GM21515 (cell line): ENCODE measurements around the gene SPSB4.

ENCODE experiments used
- ATAC-seq: cut with Tn5 transposase; IDR thresholded peaks from one replicate; pipeline ENCODE4 v1.9.1; 2021; ENCODE audit not compliant: unreplicated experiment

Gene SPSB4

DNA sequence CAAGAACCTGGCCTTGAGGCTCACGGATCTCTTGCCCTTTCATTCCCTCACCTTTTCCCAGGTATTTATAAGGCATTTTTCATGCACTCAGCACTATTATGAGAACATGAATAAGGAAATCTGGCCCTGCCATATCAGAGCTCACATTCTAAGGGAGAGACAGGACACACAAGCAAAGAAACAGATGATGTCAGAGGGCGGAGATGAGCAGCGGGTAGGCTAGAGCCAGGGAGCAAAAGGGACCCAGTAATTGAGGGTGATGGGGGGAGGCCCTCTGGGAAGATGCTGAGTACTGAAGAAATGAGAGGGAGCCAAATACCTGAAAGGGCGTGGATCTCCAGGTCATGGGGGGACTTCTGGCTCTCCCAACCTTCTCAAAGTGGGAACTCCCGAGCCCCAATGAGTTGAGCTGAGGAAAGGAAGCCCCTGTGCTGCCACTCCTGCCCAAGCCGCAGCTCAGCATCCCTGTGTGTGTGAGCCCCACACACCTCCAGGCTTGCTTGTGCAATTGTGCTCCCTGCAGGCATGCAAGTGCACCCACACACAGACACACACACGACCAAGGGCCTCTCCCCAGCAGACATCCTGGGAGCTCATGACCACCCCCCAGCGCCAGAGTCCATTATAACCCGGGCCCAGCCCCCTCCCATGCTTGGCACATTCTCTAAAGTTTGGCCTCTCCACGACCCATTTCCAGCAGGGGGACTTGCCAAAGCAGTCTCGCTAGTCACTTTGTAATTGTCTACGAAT is 99.1 kb downstream of the SPSB4 start:
- no peak for ATAC-seq

DNA sequence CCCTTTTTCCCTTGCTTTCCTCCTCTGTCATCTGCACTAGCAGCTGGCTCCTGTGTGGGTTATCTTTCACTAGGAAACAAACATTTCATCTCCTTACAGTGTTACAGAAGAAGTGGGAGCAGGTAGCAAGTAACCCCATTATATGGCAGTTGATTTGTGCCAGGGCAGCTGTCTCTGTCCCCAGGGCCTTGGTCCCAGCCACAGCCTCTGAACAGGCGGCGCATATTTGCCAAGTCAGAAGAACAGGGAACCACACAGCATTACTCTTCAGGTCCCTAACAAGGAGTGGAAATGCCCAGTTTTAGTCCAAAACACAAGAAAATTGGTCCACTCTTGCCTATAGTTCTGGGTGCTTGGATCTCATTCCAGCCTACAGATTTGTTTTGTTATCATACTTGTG is 99.8 kb downstream of the SPSB4 start:
- ATAC-seq: no peak

DNA sequence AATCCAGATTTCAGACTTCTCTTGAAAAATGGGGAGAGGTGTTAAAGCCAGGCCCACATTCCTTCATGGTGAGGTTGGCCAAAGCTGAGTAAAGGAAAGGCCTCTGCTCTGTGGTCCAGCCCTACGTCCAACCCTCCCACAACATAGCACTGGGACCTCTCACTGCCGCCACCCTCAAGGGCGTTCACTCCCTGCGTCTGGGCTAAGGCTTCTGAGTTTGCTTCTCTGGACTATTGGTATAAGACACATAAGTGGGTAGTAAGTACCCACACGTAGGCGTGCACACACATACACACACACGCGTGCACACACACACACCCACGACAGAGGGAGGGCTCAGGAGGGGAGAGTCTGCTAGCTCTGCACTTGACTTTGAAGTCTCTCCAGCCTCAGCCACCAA is 100.3 kb downstream of the SPSB4 start:
- ATAC-seq: no peak

DNA sequence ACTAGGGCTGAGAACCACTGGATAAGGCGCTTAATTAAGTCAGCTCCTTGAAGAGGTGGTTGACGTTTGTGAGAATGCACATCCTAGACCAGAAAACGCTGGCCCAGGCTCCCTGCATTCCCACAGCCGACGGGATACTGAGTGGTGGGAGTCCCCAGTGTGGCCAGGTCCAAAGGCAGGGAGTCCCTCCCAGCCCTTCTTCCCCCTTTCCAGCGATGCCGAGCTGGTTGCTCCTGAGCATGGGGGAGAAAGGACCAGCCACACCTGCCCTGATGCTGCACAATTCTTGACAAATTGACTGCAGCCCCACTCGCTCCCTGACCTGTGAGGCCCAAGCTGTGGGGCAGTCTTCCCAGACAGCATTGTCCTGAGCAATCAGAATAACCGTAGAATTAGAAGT is 101.0 kb downstream of the SPSB4 start:
- no peak for ATAC-seq

DNA sequence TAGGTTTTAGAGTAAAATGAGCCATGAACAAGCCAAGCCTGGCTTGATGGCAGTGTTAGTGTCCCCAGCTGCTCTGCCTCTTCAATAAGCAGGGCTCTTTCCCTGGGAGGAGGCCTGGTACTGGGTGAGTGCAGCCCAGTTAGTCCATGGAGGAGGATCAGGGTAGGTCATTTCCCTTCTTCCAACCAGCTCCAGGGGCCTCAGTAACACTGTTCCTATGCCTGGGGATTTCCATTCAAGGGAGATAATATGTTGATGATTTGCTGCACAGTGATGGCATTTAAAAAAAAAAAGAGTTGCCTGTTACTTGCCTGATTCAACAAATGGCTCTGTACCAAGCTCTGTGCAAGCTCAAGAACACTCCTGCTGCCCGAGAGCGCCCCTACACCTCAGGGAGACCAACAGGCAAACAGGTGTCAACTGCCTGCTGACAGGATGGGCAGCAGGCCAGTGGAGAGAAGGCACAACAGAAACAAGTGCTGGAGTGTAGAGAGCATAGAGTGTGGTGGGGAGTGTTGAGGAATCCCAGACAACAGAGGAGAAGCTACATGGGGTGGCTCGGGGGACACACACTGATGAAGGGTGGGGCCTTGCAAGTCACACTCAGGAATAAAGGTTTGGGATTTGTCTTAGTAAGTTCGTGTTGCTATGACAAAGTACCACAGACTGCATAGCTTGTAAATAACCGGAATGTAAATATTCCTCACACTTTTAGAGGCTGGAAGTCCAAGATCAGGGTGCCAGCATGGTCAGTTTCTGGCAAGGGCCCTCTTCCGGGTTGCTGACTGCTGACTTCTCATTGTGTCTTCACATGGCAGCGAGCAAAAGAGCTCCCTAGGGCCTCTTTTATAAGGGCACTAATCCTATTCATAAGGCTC is 101.9 kb downstream of the SPSB4 start:
- ATAC-seq: no peak

DNA sequence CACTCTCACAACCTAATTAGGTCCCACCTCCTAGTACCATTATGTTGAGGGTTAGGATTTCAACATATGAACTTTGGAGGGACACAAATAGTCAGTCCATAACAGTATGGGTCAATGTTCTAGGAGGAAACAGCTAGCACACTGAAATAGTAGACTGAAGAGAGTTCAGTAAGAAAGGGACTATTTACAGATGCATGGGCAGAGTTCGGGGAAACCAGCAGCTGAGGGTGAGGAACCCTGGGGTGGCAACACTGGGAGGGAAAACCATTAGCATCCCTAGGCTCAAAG is 102.5 kb downstream of the SPSB4 start:
- no peak for ATAC-seq

DNA sequence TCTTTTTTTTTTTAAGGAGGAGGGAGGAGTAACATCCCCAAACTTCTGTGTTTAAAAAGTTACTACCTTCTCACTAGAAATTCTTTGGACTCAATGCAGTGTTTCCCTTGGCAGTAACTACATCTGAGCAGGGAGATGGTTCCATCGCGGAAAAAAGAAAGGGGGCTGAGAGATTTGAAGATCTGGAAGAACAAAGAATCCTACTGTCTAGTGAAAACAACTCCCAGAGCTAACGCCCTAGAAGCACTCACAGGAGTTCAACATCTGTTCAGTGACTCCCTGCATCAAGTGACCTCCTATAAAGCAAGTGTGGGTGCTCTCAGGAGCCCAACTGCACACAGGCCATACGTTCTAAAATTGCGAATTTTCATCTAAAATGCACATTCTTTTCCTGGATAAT is 113.7 kb downstream of the SPSB4 start:
- no peak for ATAC-seq

DNA sequence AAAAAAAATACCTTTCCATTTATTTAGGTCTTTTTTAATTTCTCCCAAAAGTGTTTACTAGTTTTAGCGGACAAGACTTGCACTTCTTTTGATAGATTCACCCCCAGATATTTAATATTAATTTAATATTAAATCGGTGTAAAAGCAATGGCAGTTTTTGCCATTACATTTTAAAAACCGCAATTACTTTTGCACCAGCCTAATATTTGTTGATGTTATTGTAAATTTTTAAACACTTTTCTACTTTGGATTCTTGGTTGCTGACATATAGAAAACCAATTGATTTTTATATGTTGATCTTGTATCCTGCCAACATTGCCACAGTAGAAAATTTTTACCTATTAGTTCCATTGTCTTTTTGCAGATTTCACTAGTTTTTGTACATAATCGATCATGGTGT is 116.5 kb downstream of the SPSB4 start:
- no peak for ATAC-seq

DNA sequence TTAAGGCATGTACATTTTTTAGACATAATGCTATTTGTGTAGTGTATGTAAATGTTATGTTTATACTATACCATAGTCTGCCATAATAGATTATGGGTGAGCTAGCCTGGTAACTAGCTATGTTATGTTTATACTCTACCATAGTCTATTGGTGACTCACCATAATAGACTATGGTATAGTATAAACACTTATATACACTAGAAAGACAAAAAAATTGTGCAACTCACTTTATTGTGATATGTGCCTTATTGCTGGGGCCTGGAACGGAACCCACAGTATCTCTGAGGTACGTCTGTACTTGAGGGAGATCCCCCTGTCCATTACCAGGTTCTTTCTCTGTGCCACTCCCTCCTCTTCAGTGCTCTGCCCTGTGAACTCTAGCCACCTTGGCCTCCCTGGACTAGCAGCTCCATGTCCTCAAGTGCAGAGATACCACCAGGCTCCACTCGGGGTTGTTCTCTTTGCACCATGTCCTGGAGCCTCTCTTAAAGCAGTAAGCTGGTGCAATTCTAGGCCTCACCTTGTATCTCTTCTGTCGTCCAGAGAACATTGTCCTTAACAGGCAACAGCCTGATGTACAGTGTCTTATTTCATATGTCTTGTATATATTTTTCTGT is 119.6 kb downstream of the SPSB4 start:
- no peak for ATAC-seq

DNA sequence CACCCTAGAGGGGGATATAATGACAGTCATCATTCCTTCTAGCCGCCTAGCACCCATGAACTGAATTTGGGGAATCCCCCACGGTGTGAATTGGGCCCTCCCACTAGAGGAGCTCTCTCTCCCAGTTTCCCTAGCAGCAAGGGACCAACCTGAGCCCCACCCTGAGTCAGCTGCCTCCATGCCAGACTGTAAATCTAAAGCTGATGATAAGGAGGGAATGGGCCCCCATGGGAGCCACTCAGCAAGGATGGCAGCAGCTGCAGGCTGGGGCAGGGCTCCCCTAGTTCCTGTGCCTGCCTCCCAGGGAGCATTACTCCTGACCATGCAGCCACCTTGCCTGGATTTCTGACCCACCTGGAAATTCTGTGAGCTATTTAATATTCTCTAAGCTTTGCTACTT is 123.5 kb downstream of the SPSB4 start:
- ATAC-seq: no peak

DNA sequence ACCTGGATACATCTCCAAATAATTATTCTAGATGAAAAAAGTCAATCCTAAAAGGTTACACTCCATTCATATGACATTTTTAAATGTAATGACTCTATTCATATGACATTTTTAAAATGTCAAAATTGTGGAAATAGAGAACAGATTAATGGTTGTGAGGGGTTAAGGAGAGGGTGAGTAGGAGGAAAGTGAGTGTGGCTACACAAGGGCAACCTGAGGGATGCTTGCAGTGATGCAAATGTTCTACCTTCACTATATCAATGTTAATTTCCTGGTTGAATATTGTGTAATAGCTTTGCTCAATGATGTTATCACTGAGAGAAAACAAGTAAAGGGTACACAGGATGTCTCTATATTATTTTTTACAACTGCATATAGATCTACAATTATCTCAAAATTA is 125.6 kb downstream of the SPSB4 start:
- no peak for ATAC-seq

DNA sequence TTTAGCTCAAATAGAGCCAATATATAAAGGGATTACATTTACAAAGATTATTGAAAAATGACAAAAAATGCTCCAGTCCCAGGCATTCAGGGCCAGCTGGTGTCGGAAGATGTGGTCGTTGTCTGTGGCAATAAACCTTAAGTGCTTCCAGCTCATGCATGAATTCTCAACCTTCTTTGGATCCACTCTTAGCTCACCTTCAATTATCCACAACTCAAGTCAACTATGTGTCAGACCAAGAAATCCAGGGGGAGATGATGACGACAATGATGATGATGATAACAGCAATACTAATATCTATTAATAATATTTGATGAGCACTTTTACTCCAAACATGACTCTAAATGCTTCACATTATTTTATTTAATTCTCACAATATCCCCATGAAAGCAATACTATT is 126.9 kb downstream of the SPSB4 start:
- no peak for ATAC-seq

DNA sequence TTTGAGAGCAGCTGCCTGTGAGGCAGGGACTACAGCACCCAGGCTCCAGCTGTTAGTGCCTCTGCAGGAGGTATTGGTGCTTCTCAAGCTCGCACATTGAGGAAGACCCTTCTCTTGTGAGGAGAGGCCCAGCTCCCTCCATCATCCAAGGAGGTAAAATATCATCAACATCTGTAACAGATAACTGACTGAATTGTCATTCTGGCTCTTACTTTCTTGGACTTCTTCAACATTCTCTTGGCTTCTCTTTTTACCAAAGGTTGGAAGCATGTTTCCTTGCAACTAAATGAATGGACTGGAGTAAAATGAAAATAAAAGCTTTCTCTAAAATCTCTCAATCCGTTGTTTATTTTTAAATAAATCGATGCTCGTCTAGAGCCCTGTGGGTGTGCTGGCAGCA is 127.4 kb downstream of the SPSB4 start:
- ATAC-seq: no peak

DNA sequence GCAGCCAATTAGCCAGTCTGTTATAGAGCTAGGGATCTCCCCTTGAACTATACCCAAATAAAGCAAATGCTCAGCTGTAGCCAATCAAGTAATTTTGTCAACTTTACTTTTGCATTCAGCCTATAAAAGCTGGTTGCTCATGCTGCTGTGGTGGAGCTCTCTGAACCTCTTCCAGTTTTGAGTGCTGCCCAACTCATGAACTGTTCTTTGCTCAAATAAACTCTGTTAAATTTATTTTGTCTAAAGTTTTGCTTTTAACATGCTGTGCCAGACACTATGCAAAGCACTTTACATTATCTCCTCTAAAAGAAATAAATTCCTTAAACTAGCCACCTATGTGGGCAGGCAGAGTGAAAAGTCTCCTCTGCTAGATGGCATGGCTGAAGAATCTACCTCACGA is 128.8 kb downstream of the SPSB4 start:
- ATAC-seq: no peak

DNA sequence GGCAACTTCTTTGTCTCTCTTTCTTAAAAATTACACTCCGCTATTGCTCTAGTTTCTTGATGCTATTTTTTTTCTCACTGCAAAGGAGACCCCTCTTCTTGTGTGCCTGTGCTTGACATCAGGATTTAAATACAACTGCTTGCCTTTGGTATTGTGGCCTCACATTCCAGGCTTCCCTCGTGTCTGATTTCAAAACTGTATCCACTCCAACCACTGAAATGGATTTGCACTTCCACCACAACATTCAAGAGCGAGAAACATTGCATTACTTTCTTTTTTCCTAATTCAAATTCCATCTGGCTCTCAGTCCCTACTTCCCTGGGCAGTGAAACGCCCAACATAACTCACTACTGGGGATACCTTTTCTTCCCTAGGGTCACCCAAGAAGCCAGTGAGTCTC is 130.0 kb downstream of the SPSB4 start:
- ATAC-seq: no peak

DNA sequence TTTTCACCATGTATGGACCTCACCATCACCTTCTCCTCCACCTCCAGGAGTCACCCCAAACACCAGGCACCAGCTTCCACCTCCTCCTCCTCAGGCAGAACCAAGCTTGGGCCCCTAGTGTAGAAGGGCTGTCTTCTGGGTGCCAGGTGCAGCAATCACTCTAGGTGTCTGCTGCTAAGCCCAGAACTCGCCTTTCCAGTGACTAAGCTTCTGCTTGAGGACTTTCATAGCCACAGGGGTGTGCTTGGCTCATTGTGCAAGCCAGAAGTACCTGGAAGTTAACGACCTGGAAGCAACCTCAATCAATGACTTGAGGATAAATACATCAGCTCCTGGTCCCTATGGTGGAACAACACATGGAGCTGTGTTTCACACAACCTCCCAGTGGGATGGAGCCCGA is 130.7 kb downstream of the SPSB4 start:
- ATAC-seq: no peak

DNA sequence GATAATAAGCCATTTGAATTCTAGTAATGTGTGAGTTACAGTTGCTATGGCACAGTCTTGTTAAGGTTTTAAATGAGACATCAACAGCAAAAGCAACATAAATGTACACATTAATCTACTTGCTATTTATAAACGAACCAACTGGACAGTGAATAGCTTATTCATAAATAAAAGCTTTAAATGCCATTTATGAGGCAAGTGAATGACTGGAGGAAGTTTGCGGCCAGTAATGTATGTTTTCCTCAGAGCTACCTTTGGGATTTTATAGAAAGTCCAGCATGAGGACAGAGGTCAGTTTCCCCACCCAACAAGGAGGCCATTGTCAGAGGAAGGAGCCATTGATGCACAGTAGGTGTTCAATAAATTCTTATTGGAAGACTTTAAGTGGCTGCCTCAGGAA is 132.5 kb downstream of the SPSB4 start:
- no peak for ATAC-seq

DNA sequence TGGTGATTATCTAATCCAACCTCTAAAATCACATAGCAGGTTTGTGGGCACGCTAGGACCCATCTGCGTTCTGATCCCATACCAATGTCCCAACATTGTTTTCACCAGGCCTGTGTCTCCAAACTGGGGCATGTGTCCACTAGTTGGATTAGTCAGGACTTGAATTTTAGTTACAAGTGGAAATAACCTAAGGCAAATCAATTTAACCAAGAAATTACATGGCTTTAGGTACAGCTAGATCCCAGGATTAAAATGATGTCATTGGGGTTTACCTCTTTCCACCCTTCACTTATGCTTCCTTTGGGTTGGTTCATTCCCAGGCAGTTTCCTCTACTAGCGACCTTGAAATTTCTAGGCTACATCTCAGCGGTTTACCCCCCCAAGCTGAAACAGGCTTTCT is 133.3 kb downstream of the SPSB4 start:
- no peak for ATAC-seq

DNA sequence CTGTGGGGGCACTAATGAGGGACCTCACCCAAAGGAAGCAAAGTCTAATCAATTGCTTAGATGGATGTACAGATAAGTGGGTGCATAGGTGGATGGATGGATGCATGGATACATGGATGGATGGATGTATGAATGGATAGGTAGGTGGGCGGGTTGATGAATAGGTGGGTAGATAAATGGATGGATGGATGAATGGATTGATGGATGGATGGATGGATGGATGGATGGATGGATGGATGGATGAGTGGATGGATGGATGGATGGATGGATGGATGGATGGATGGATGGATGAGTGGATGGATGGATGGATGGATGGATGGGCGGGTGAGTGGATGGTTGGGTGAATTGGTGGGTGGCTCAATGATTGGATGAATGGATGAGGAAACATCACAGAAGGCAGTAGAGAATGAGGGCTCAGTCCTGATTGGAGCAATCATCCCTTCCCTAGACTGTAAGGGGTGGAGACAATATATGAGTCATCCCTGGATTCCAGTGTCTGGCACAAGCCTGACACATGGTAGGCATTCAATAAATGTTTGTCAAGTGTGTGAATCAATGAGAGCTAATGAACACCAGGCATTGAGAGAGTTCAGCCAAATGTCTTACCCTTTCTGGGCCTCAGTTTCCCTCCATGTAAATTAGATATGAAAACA is 140.1 kb downstream of the SPSB4 start:
- no peak for ATAC-seq

DNA sequence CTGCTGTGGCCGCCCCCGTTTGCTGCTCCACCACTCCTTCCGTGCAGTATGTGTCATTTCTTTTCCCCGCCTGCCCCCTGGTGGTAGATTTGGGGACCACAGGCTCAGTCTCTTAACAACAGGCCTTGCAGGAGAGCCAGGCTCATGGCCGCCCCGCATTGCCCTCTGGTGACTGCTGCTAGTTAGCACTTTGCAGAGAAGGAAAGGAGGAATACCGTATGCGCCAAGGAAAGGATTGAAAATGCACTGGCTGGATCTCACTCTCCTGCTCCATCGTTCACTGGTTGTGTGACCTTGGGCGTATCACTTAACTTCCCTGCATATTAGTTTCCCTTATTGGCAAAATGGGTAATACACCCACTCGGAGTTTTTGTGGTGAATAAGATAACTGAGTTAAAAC is 141.2 kb downstream of the SPSB4 start:
- peak; percentile 100 for ATAC-seq

DNA sequence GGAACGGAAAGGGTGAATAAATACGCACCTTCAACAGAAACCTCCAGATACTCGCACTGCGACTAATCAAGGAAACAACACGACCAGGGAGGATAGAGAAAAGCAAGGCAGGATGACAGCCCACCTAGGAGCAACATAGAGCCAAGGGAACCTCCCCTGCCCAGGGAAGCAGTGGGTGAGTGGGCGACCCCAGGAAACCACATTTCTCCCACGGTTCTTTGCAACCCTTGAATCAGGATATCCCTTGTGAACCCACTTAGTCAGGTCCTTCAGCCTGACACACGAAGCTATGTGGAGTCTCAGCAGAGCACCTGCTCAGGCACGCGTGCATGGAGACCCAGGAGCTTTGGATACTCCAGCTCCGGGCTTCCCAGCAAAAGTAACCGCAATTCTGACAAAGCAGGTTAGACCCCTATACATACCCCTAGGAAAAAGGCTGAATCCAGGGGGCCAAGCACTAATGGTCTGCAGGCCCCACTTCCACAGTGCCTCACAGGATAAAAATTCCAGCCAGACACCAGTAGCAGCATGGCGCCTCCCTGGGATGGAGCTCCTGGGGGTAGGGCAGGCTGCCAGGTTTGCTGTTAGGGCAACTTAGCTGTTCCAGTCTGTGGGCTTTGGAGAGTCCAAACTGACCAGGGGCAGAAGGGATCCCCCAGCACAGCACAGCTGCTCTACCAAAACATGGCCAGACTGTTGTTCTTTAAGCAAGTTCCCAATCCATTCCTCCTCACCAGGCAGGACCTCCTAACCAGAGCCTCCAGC is 142.1 kb downstream of the SPSB4 start:
- no peak for ATAC-seq
